ENCODE results near the gene C19orf73. TPM values are rescaled to one million over a fixed set of nuclear protein-coding genes. Genes with fewer than 3 reads are reported as not detected.

Gene C19orf73
- total and polyA plus RNA-seq, 4 donors: 0.56 to 2.1 (median 1.7) TPM

GRCh38 chr19:49141352-49141751, 22.4 kb upstream of the C19orf73 start:
- TF ChIP-seq FOXA1 (IDR thresholded peaks at IDR 0.05) (no peak), ZBTB33 (IDR thresholded peaks at IDR 0.05) (no peak), SP1 (IDR thresholded peaks at IDR 0.05) (no peak), JUND (IDR thresholded peaks at IDR 0.05) (no peak), TAF1 (conservative IDR thresholded peaks at IDR 0.05) (no peak), MAX (IDR thresholded peaks at IDR 0.05) (no peak), GABPA (IDR thresholded peaks at IDR 0.05 in 1 of 2, conservative IDR thresholded peaks at IDR 0.05 in 1 of 2) (no peak), RXRA (IDR thresholded peaks at IDR 0.05) (no peak), YY1 (IDR thresholded peaks at IDR 0.05) (no peak), CTCF (IDR thresholded peaks at IDR 0.05; ENCODE audit: low read depth, low read length, missing input control) (no peak), FOXA2 (IDR thresholded peaks at IDR 0.05) (no peak), HNF4A (conservative IDR thresholded peaks at IDR 0.05) (no peak), HNF4G (IDR thresholded peaks at IDR 0.05) (no peak), RAD21 (IDR thresholded peaks at IDR 0.05) (no peak), NR2F2 (IDR thresholded peaks at IDR 0.05) (no peak), EGR1 (IDR thresholded peaks at IDR 0.05; ENCODE audit: low read depth in 2 of 2) (no peak), ATF3 (IDR thresholded peaks at IDR 0.05) (no peak)
- TF ChIP-seq, protein P1, sequence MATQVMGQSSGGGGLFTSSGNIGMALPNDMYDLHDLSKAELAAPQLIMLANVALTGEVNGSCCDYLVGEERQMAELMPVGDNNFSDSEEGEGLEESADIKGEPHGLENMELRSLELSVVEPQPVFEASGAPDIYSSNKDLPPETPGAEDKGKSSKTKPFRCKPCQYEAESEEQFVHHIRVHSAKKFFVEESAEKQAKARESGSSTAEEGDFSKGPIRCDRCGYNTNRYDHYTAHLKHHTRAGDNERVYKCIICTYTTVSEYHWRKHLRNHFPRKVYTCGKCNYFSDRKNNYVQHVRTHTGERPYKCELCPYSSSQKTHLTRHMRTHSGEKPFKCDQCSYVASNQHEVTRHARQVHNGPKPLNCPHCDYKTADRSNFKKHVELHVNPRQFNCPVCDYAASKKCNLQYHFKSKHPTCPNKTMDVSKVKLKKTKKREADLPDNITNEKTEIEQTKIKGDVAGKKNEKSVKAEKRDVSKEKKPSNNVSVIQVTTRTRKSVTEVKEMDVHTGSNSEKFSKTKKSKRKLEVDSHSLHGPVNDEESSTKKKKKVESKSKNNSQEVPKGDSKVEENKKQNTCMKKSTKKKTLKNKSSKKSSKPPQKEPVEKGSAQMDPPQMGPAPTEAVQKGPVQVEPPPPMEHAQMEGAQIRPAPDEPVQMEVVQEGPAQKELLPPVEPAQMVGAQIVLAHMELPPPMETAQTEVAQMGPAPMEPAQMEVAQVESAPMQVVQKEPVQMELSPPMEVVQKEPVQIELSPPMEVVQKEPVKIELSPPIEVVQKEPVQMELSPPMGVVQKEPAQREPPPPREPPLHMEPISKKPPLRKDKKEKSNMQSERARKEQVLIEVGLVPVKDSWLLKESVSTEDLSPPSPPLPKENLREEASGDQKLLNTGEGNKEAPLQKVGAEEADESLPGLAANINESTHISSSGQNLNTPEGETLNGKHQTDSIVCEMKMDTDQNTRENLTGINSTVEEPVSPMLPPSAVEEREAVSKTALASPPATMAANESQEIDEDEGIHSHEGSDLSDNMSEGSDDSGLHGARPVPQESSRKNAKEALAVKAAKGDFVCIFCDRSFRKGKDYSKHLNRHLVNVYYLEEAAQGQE (IDR thresholded peaks at IDR 0.05): no peak
- Histone ChIP-seq H3K9me3 (ENCODE audit: control insufficient read depth in 4 of 4, low read length in 3 of 4) (no peaks in the 10 kb centered on the region), H3K4me3 (ENCODE audit: low read depth in 1 of 3, low read length in 3 of 3) (no peak overlapping the region), H3K27ac (ENCODE audit: low read depth in 1 of 2, low read length in 2 of 2) (no peak overlapping the region), H3K9ac (ENCODE audit: low read depth in 1 of 2, low read length in 2 of 2) (no peak overlapping the region), H3K27me3 (ENCODE audit: control insufficient read depth in 4 of 4, insufficient read depth in 4 of 4, low read length in 3 of 4) (peaks cover 0 to 4% (median 0%) of the 10 kb centered on the region in 4 donors), H3K4me1 (ENCODE audit: control insufficient read depth in 4 of 4, insufficient read depth in 4 of 4, low read length in 3 of 4) (peaks cover 0 to 6% (median 2%) of the 10 kb centered on the region in 4 donors), H3K36me3 (ENCODE audit: control insufficient read depth in 4 of 4, insufficient read depth in 3 of 4, low read depth in 1 of 4, low read length in 3 of 4) (no peaks in the 10 kb centered on the region)
- no peak for DNase-seq (ENCODE audit: low spot score)
- 73% methylated on average over 6 of the region's 6 CpGs for WGBS
